GM19025 (cell line): ENCODE measurements around the gene WT1.
"Not testable (repeated sequence)": the region's sequence is repeated elsewhere in the genome, so short reads cannot be mapped to it uniquely, and the experiment has no call there.

Source experiments
- ATAC-seq: cut with Tn5 transposase; IDR thresholded peaks from one replicate; pipeline ENCODE4 v1.9.1; 2021; ENCODE audit warnings: mild to moderate bottlenecking, low read depth, moderate library complexity; ENCODE audit not compliant: unreplicated experiment

Gene WT1

GRCh38 chr11:32435511-32435941 is at the start of gene WT1:
WT1 (minus strand) TSS chr11:32435539.
- no peak for ATAC-seq

DNA sequence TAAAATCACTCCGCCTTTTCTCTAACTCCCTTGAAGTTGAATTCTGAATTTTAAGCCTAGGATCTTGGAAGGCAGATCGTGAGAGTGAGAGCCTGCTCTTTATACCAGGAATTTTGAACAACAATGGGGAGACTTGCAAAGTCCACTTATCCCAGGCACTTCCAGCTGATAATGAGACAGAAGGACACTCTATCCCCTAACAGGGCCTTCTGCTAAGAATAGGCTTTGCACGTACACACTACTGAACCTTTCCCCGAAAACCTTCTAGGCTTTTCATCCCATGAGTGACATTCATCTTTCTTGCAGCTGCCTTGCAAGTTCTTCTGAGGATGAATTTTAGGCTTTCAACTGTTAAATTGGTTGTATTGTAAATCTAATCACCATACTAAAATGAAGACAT is 44.0 kb upstream of the WT1 start:
- ATAC-seq: no peak

GRCh38 chr11:32478277-32478731 is 43.0 kb upstream of the WT1 start:
- ATAC-seq: no peak

DNA sequence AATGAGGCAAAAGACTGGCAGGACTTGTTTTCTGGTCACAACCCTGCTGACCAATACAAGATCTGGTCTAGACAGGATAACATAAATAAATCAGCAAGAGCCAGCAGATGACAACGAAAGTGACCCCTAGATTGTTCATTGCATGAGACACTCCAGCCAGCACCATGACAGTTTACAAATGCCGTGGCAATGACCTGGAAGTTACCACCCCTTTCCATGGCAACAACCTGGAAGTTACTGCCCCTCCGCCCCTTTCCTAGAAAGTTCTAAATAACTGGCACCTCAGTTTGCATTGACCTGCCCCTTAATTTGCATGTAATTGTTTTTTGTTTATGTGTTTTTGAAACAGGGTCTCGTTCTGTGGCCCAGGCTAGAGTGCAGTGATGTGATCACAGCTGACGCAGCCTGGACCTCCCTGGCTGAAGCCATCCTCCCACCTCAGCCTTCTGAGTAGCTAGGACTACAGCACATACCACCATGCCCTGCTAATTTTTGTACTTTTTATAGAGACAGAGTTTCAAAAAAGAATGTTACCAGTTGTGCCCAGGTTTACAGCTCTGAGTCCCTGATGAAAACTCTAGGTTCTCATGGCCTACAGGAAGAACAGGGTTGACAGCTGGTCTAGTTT is 38.1 kb upstream of the WT1 start:
- ATAC-seq: no peak

GRCh38 chr11:32472226-32472625 is 36.9 kb upstream of the WT1 start:
- ATAC-seq: no peak

- ATAC-seq: not testable (repeated sequence)
These were observed 36.2 kb upstream of the WT1 start for GRCh38 chr11:32471544-32471943.

- ATAC-seq: no peak
These were observed 34.5 kb upstream of the WT1 start for GRCh38 chr11:32469791-32470190.

DNA sequence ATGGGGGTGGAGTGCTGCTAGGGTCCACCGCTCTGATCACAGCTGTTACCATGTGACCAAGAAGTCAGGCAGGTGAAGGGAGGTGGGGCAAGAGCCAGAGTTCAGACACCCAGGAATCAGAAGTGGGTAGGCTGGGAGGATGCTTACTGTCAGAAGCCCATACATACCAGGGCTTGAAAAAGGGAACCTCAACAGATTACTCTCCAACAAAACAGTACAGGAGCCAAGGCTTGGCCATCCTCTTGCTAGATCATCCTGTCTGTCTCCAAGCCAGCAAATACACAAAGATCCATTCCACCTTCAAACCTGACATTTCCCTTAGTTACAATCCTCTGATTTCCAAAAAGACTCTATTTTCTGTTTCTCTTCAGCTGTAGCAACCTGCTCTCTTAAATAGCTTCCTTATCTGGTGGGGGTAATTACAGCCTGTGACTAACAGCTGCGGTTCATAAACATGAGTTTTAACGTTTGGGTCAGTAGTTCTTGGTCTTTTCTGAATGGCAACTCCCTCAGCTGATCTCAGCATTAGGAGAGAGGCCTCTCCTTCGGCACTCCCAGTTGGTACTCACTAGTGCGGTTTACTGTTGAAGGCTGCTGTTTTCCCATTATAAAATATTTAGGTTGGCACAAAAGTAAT is 31.1 kb upstream of the WT1 start:
- ATAC-seq: no peak

DNA sequence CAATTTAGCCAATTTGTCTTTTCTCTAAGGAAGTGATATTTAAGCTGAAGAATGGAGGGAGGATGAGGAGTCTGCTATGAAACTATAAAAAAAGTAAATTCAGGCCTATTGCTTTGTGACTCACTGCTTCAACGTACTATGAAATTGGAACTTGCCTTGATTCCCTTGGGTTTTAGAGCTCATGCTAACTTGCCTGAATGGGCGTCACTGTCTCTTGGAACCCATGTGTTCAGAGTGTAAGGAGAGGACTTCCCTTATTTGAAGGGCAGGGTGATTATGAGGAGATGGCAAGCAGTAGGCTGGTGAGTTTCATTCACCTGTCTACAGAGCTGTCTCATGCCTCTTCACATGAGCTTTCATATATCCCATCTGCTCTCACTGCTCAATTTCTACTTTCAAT is 28.7 kb upstream of the WT1 start:
- ATAC-seq: no peak

DNA sequence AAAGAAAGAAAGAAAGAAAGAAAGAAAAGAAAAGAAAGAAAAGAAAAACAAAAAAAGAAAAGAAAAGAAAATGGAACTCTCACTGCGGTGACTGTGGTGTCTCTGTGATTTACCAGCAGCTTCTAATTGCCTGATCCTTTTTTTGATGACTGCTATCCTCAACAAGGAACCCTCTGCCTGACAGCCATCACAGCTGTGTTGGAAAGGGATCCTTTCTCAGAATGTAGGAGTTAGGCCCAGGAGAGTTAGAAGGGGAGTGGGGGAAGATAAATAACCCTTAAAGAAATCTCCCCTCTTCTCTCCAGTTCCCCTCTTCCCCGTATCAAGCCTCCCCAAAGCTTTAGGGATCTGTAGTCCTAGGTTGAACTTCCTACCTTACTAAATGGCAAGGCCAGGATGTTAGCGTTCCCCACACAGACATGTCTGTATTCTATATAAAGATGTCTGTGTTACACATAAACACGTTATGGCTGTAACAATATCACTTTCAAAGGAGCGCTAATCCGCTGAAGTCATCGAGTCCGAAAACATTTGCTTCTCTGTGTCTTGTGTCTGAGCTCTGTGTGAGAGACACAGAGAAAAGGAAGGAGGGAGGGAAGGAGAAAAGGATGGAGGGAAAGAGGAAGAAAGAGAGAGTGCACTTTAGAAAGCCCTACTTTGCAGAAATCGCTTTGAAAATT is 26.8 kb upstream of the WT1 start:
- ATAC-seq: no peak

DNA sequence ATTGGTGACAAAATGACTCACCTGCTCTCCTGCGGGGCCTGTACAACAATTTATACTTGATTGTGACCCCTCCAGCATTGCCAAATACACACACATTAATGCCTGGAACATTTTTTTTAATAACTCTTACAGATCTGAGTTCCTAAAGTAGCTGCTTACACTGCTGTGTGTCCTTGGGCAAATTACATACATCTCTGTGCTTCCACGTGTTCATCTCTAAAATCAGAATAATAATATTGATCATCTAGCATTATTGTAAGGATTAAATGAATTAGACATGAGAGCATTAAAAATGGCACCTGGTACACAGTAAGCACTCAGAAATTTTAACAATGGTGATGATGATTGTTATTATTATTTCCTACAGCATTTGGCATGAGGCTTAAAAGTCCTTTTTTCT is 21.5 kb upstream of the WT1 start:
- ATAC-seq: no peak

GRCh38 chr11:32454993-32455392 is 19.7 kb upstream of the WT1 start:
- no peak for ATAC-seq

DNA sequence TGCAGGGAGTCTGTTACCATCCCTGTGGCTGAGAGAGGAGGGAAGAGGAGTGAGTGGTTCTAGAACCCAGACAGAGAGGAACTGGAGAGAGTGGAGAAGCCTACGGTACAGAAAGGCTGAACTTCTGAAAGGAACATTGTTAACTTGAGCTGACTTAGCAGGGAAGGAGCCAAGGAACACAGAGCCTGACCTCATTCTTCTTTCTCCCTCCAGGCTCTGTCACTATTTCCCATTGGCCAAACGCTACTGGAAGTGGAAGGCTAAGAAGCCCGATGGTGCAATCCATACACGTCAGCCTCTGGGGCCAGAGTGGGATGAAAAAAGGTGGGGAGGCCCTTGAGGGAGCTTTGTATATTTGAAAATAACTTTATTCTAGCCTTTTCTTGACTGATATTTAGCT is 16.5 kb upstream of the WT1 start:
- ATAC-seq: no peak

GRCh38 chr11:32450372-32450771 is 15.0 kb upstream of the WT1 start:
- ATAC-seq: no peak

DNA sequence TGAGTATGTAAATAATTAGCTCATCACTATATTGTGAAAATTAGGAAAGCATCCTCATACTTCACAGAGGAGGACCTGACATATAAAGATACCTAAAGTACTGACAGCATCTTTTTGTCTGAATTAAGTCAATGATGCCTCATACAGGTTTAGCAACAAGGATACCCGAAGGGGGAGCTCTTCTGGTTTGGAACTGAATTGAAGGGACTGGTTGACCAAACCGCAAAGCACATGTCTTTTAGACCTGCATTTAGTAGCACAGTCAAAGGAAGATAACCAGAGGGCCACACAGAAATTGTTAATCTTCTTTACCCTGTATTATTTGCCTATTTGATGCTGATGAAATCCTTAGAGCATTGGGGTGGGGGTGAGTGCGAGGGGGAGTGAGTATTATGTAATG is 12.9 kb upstream of the WT1 start:
- no peak for ATAC-seq

DNA sequence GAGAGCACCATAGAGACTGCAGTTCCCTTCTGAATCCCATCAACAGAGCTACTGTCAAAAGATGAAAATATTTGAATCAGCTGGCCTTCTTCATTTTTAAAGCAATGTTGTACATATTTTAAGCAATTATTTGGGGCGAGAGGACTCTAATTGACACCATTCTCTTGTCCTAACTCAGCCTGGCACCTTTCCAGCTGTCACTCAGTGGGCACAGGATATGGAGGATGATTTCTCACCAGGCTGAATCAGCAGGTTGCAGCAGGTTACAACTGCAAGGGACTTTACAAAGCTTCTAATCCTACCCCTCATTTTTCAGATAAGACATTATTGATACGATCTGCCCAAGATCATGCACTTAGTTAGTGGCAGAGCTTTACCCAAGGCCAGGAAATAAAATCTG is 11.9 kb upstream of the WT1 start:
- no peak for ATAC-seq

GRCh38 chr11:32446227-32446626 is 10.9 kb upstream of the WT1 start:
- no peak for ATAC-seq

GRCh38 chr11:32444186-32444585 is 8.8 kb upstream of the WT1 start:
- no peak for ATAC-seq

- ATAC-seq: no peak
These were observed 5.6 kb upstream of the WT1 start for GRCh38 chr11:32440916-32441315.

DNA sequence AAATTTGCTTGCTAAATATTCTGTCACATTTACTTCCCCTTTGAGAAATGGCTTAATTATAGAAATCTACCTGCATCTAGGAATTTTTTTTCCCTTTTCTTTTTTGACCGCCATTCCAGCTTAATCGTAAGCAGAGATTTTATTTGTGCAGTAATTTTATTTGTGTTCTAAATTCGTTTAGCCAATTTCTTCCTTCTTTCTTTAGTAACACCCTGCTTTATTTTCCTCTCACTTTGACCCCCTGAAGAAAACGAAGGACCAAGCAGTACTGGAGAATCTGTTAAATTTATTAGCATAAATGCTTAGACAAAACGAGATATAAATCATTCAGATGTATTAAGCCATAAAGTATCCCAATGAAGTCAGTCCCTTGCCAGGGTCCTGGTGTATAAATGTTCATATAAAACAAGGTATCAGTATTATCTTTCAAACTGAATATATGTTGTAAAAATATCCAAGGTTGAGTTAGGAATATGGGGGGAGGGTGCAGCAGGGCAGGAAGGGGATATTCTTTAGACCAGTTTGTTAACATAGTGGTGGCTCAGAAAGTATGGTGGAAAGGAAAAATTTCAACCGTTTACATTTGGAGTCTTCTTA is 5.1 kb upstream of the WT1 start:
- ATAC-seq: no peak

GRCh38 chr11:32439501-32440210 is 4.3 kb upstream of the WT1 start:
- ATAC-seq: no peak
